Measurements from ENCODE around the gene AP3D1.

The AP3D1 gene

GRCh38 chr19:2173388-2173766 is 22.0 kb upstream of the AP3D1 start:
- in situ Hi-C loops (cut with HindIII; ENCODE audit: low pct_ligation_motif_present, low sequenced_read_pairs) = no loop called here
- DNase-seq = no peak
- peaks cover 7% of the 10 kb centered on the region for H3K36me3 ChIP-seq (replicated peaks)
- no peaks in the 10 kb centered on the region for H3K27me3 ChIP-seq (replicated peaks)
- H3K27ac ChIP-seq = no peak overlapping the region
- TF ChIP-seq CTCF (IDR thresholded peaks at IDR 0.05; ENCODE audit: low read depth, low read length, missing control alignments) = no peak
- no peak overlapping the region for H3K4me3 ChIP-seq (ENCODE audit: low read depth, low read length)

GRCh38 chr19:2171349-2172145 is 20.2 kb upstream of the AP3D1 start:
- DNase-seq = no peak

GRCh38 chr19:2170987-2171348 is 19.6 kb upstream of the AP3D1 start:
- Histone ChIP-seq H3K27me3 (replicated peaks) (no peaks in the 10 kb centered on the region), H3K4me3 (ENCODE audit: low read depth, low read length) (no peak overlapping the region), H3K36me3 (replicated peaks) (peaks cover 7% of the 10 kb centered on the region), H3K27ac (no peak overlapping the region)
- DNase-seq = no peak
- TF ChIP-seq CTCF (IDR thresholded peaks at IDR 0.05; ENCODE audit: low read depth, low read length, missing control alignments) = no peak
- in situ Hi-C loops (cut with HindIII; ENCODE audit: low pct_ligation_motif_present, low sequenced_read_pairs) = no loop called here

More at GRCh38 chr19:2171349-2172145, 20.2 kb upstream of the AP3D1 start:
- Histone ChIP-seq H3K27ac (no peak overlapping the region), H3K36me3 (replicated peaks) (peaks cover 7% of the 10 kb centered on the region), H3K4me3 (ENCODE audit: low read depth, low read length) (no peak overlapping the region), H3K27me3 (replicated peaks) (no peaks in the 10 kb centered on the region)
- in situ Hi-C loops (cut with HindIII; ENCODE audit: low pct_ligation_motif_present, low sequenced_read_pairs) = no loop called here
- peak; percentile 43 for TF ChIP-seq CTCF (IDR thresholded peaks at IDR 0.05; ENCODE audit: low read depth, low read length, missing control alignments)

- TF ChIP-seq CTCF (IDR thresholded peaks at IDR 0.05; ENCODE audit: low read depth, low read length, missing control alignments) = no peak
- in situ Hi-C loops (cut with HindIII; ENCODE audit: low pct_ligation_motif_present, low sequenced_read_pairs) = no loop called here
- no peak overlapping the region for H3K27ac ChIP-seq
Measured at GRCh38 chr19:2170219-2170618, 18.9 kb upstream of the AP3D1 start.

GRCh38 chr19:2168619-2169424 is 17.5 kb upstream of the AP3D1 start:
- peaks cover 4% of the 10 kb centered on the region for H3K36me3 ChIP-seq (replicated peaks)
- peak overlapping the region; percentile 82 for H3K27ac ChIP-seq
- peak; percentile 98 for DNase-seq
- peak overlapping the region; percentile 24 for H3K4me3 ChIP-seq (ENCODE audit: low read depth, low read length)
- no peaks in the 10 kb centered on the region for H3K27me3 ChIP-seq (replicated peaks)
- no peak for TF ChIP-seq CTCF (IDR thresholded peaks at IDR 0.05; ENCODE audit: low read depth, low read length, missing control alignments)
- in situ Hi-C loops (cut with HindIII; ENCODE audit: low pct_ligation_motif_present, low sequenced_read_pairs) = no loop called here

More at GRCh38 chr19:2170219-2170618, 18.9 kb upstream of the AP3D1 start:
- Histone ChIP-seq H3K4me3 (ENCODE audit: low read depth, low read length) (no peak overlapping the region), H3K36me3 (replicated peaks) (peaks cover 7% of the 10 kb centered on the region), H3K27me3 (replicated peaks) (no peaks in the 10 kb centered on the region)
- no peak for DNase-seq

Data from brain microvascular endothelial cell (primary cell).